ENCODE data around the gene PLCB1.
"Not testable (repeated sequence)": the region's sequence is repeated elsewhere in the genome, so short reads cannot be mapped to it uniquely, and the experiment has no call there.

PLCB1 gene

GRCh38 chr20:8461186-8461585 lies 329.1 kb downstream of the PLCB1 start:
- Histone ChIP-seq H3K9ac (ENCODE audit: low read depth, low read length) (no peak overlapping the region), H3K4me3 (ENCODE audit: low read depth in 1 of 2, low read length in 2 of 2) (no peak overlapping the region), H3K4me1 (ENCODE audit: insufficient read depth, low read length) (peaks cover 13% of the 10 kb centered on the region), H3K9me3 (ENCODE audit: insufficient read depth, low read length, severe bottlenecking) (peaks cover 15% of the 10 kb centered on the region), H3K79me2 (ENCODE audit: insufficient read depth, low read length) (peaks cover 36% of the 10 kb centered on the region), H4K20me1 (ENCODE audit: insufficient read depth, low read length) (peaks cover 7% of the 10 kb centered on the region; the same call in 1 of the 2 replicates), H3K36me3 (ENCODE audit: insufficient read depth, low read length) (peaks cover 11% of the 10 kb centered on the region; the same call in 1 of the 2 replicates), H3K4me2 (ENCODE audit: insufficient read depth, low read length) (no peak overlapping the region), H2AFZ (ENCODE audit: low read depth, low read length) (no peak overlapping the region), H3K27me3 (ENCODE audit: insufficient read depth, low read length, poor library complexity) (no peaks in the 10 kb centered on the region), H3K27ac (ENCODE audit: low read length) (no peak overlapping the region)
- TF ChIP-seq EZH2 (IDR thresholded peaks at IDR 0.05; ENCODE audit: borderline replicate concordance, low read depth, low read length, severe bottlenecking) (no peak), CTCF (IDR thresholded peaks at IDR 0.05; ENCODE audit: borderline replicate concordance, extremely low read depth, low read length, poor library complexity, severe bottlenecking) (no peak)
- DNase-seq (no peak), ATAC-seq (ENCODE audit: insufficient read depth, low read depth) (no peak)

GRCh38 chr20:8464368-8464767 lies 332.3 kb downstream of the PLCB1 start:
- H3K9me3 ChIP-seq (ENCODE audit: insufficient read depth, low read length, severe bottlenecking): peaks cover 15% of the 10 kb centered on the region
- no peak overlapping the region for H3K9ac ChIP-seq (ENCODE audit: low read depth, low read length)
- no peaks in the 10 kb centered on the region for H4K20me1 ChIP-seq (ENCODE audit: insufficient read depth, low read length)
- H3K36me3 ChIP-seq (ENCODE audit: insufficient read depth, low read length): peaks cover 11% of the 10 kb centered on the region; the same call in 1 of the 2 replicates
- H3K4me3 ChIP-seq (ENCODE audit: low read depth in 1 of 2, low read length in 2 of 2): no peak overlapping the region
- H3K27ac ChIP-seq (ENCODE audit: low read length): no peak overlapping the region
- DNase-seq (no peak), ATAC-seq (ENCODE audit: insufficient read depth, low read depth) (no peak)
- no peak overlapping the region for H2AFZ ChIP-seq (ENCODE audit: low read depth, low read length)
- no peak for TF ChIP-seq CTCF (IDR thresholded peaks at IDR 0.05; ENCODE audit: borderline replicate concordance, extremely low read depth, low read length, poor library complexity, severe bottlenecking)
- no peak for TF ChIP-seq EZH2 (IDR thresholded peaks at IDR 0.05; ENCODE audit: borderline replicate concordance, low read depth, low read length, severe bottlenecking)
- H3K79me2 ChIP-seq (ENCODE audit: insufficient read depth, low read length): peaks cover 23% of the 10 kb centered on the region
- H3K4me1 ChIP-seq (ENCODE audit: insufficient read depth, low read length): no peaks in the 10 kb centered on the region
- H3K4me2 ChIP-seq (ENCODE audit: insufficient read depth, low read length): no peak overlapping the region
- H3K27me3 ChIP-seq (ENCODE audit: insufficient read depth, low read length, poor library complexity): no peaks in the 10 kb centered on the region

- peak; percentile 57; the same call in 1 of the 3 replicates for ATAC-seq (ENCODE audit: insufficient read depth, low read depth)
- H3K4me3 ChIP-seq (ENCODE audit: low read depth in 1 of 2, low read length in 2 of 2); H3K4me2 ChIP-seq (ENCODE audit: insufficient read depth, low read length); H3K27ac ChIP-seq (ENCODE audit: low read length); H3K4me1 ChIP-seq (ENCODE audit: insufficient read depth, low read length); H4K20me1 ChIP-seq (ENCODE audit: insufficient read depth, low read length); H2AFZ ChIP-seq (ENCODE audit: low read depth, low read length); H3K9ac ChIP-seq (ENCODE audit: low read depth, low read length); H3K27me3 ChIP-seq (ENCODE audit: insufficient read depth, low read length, poor library complexity); DNase-seq: not testable (repeated sequence)
- H3K79me2 ChIP-seq (ENCODE audit: insufficient read depth, low read length): peaks cover 17% of the 10 kb centered on the region
- peaks cover 15% of the 10 kb centered on the region for H3K9me3 ChIP-seq (ENCODE audit: insufficient read depth, low read length, severe bottlenecking)
- peaks cover 11% of the 10 kb centered on the region; the same call in 1 of the 2 replicates for H3K36me3 ChIP-seq (ENCODE audit: insufficient read depth, low read length)
These were observed 334.7 kb downstream of the PLCB1 start for GRCh38 chr20:8466781-8467180.

- no peak overlapping the region for H3K4me2 ChIP-seq (ENCODE audit: insufficient read depth, low read length)
- H3K27me3 ChIP-seq (ENCODE audit: insufficient read depth, low read length, poor library complexity): no peaks in the 10 kb centered on the region
- no peak for ATAC-seq (ENCODE audit: insufficient read depth, low read depth)
- no peak overlapping the region for H3K27ac ChIP-seq (ENCODE audit: low read length)
- H3K4me1 ChIP-seq (ENCODE audit: insufficient read depth, low read length): no peaks in the 10 kb centered on the region
- H4K20me1 ChIP-seq (ENCODE audit: insufficient read depth, low read length): no peaks in the 10 kb centered on the region; the same call in 1 of the 2 replicates
- H3K4me3 ChIP-seq (ENCODE audit: low read depth in 1 of 2, low read length in 2 of 2): no peak overlapping the region
- H3K9me3 ChIP-seq (ENCODE audit: insufficient read depth, low read length, severe bottlenecking): no peaks in the 10 kb centered on the region
- H3K79me2 ChIP-seq (ENCODE audit: insufficient read depth, low read length): peaks cover 7% of the 10 kb centered on the region
- no peak for DNase-seq
- no peak overlapping the region for H3K9ac ChIP-seq (ENCODE audit: low read depth, low read length)
- no peaks in the 10 kb centered on the region for H3K36me3 ChIP-seq (ENCODE audit: insufficient read depth, low read length)
- no peak overlapping the region for H2AFZ ChIP-seq (ENCODE audit: low read depth, low read length)
- TF ChIP-seq CTCF (IDR thresholded peaks at IDR 0.05; ENCODE audit: borderline replicate concordance, extremely low read depth, low read length, poor library complexity, severe bottlenecking) (no peak), EZH2 (IDR thresholded peaks at IDR 0.05; ENCODE audit: borderline replicate concordance, low read depth, low read length, severe bottlenecking) (no peak)
These were observed 338.1 kb downstream of the PLCB1 start for GRCh38 chr20:8470156-8470555.
